GM06990 (cell line): ENCODE measurements around the gene PGLYRP1.

Experiments used
- DNase-seq: peaks from one replicate; pipeline ENCODE4 v3.0.0-alpha.2; 2011; ENCODE audit not compliant: insufficient read length; ENCODE audit errors: extremely low read depth
- H3K27me3 ChIP-seq: replicated peaks from 2 replicates; pipeline ENCODE4 v1.6.0; 2011; ENCODE audit warnings: low read length; ENCODE audit not compliant: control insufficient read depth, insufficient read depth
- H3K36me3 ChIP-seq: 2 replicates; pipeline ENCODE4 v1.5.1; 2011; ENCODE audit warnings: low read length; ENCODE audit not compliant: control insufficient read depth, insufficient read depth
- H3K4me3 ChIP-seq: replicated peaks from 2 replicates; pipeline ENCODE4 v1.5.1; 2011; ENCODE audit warnings: low read depth, mild to moderate bottlenecking, control low read depth, low read length
- TF ChIP-seq, protein P1 (sequence below): IDR thresholded peaks from 2 replicates; pipeline ENCODE4 v1.5.1; 2011; ENCODE audit warnings: low read length, control low read depth, mild to moderate bottlenecking, inconsistent platforms; ENCODE audit not compliant: insufficient read depth, poor library complexity, severe bottlenecking

PGLYRP1 gene

DNA sequence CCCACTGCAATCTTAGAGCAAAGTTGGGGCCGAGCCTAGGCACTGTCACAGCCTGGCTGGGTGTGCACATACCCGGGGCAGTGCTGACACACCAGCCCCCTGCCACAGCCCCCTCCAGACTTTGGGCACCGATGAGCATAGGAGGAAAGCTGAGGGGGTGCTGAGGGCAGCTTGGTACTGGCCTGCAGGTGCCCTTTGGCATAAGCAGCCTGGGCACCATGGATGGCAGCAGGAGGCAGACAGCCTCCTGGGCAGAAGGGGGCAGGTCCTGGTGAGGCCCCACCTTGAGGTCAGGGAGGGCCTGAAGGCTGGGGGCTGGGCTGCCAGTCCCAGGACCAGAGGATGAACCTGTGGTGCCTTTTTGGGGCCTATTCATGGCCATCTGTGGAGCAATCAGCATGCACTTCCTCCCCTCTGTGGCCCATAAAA, 9.8 kb upstream of the PGLYRP1 start:
- Histone ChIP-seq H3K36me3 (no peaks in the 10 kb centered on the region), H3K4me3 (no peak overlapping the region), H3K27me3 (no peaks in the 10 kb centered on the region)
- no peak for DNase-seq
- TF ChIP-seq, protein P1, sequence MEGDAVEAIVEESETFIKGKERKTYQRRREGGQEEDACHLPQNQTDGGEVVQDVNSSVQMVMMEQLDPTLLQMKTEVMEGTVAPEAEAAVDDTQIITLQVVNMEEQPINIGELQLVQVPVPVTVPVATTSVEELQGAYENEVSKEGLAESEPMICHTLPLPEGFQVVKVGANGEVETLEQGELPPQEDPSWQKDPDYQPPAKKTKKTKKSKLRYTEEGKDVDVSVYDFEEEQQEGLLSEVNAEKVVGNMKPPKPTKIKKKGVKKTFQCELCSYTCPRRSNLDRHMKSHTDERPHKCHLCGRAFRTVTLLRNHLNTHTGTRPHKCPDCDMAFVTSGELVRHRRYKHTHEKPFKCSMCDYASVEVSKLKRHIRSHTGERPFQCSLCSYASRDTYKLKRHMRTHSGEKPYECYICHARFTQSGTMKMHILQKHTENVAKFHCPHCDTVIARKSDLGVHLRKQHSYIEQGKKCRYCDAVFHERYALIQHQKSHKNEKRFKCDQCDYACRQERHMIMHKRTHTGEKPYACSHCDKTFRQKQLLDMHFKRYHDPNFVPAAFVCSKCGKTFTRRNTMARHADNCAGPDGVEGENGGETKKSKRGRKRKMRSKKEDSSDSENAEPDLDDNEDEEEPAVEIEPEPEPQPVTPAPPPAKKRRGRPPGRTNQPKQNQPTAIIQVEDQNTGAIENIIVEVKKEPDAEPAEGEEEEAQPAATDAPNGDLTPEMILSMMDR: no peak

DNA sequence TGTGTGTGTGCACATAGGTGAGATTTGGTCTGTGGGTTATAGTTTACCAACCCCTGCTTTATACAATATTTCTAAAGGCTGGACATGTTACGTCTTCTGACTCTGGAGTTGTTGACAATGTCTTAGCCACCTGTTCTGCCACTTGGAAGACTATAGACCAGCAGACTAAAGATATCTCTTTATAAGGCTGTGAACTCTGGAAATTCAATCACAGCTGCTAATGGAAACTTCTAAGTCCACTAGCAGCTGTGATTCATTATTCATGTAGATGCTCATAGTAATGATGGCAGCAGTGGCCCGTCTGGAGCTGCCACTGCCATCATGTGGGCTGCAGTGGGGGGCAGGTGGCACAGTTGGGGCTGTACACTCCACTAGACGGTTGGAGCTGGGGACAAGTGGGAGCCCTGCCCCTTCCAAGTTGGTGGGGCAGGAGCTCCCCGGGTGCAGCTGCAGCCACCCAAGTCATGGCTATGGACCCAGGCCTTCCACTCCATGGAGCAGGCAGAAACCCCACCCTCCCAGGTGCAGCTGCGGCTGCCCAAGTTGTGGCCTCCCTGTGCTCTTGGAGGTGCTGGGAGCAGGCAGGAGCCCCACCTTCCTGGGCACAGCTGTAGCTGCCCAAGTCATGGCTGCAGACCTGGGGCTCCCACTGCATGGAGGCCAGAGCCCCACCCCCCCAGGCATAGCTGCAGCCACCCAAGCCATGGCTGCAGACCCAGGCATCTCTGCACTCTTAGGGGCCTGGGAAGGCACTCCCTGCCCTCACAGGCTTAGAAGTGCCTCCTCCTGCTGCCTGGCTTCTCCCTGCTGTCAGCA, 9.1 kb upstream of the PGLYRP1 start:
- Histone ChIP-seq H3K36me3 (no peaks in the 10 kb centered on the region), H3K4me3 (no peak overlapping the region), H3K27me3 (no peaks in the 10 kb centered on the region)
- DNase-seq: no peak
- TF ChIP-seq, protein P1: no peak

- TF ChIP-seq, protein P1: no peak
- H3K27me3 ChIP-seq: no peaks in the 10 kb centered on the region
- no peaks in the 10 kb centered on the region for H3K36me3 ChIP-seq
- no peak overlapping the region for H3K4me3 ChIP-seq
- no peak for DNase-seq
Measured at GRCh38 chr19:46030812-46031550, 8.1 kb upstream of the PGLYRP1 start.

GRCh38 chr19:46025835-46026234, 3.0 kb upstream of the PGLYRP1 start:
- TF ChIP-seq, protein P1: no peak
- no peak for DNase-seq
- Histone ChIP-seq H3K36me3 (no peaks in the 10 kb centered on the region), H3K4me3 (no peak overlapping the region), H3K27me3 (no peaks in the 10 kb centered on the region)

DNA sequence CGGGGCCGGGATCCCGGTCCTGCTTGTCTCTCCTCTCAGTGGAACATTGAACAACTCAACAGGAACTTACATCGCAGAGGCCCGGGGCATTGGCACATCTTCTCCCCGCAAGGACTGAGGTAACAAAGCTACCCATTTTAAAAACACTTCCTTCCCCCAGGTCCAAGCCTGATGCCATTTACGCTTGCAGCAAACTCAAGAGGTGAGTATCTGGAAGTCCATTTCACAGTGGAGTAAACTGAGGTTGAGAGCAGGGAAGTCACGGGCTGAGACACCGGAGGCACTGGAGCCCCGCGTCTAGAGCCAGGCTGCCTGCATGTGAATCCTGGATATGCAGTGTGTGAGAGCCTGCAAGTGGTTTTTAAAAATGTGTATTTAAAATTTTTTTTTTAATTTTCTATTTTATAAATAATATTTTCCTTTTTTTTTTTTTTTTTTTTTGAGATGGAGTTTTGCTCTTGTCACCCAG, 492 bp upstream of the PGLYRP1 start:
- no peaks in the 10 kb centered on the region for H3K36me3 ChIP-seq
- no peaks in the 10 kb centered on the region for H3K27me3 ChIP-seq
- TF ChIP-seq, protein P1: no peak
- DNase-seq: no peak
- no peak overlapping the region for H3K4me3 ChIP-seq
